K562 (cell line): Measurements from ENCODE around the gene SERPINH1. TPM values are rescaled to one million over a fixed set of nuclear protein-coding genes. Genes with fewer than 3 reads are reported as not detected.

ENCODE experiments used
- BRCA1 ChIP-seq, 2 experiments: fragments of 450-650 bp in 1 of 2; sonication (generic) in 1 of 2; formaldehyde crosslinking in 1 of 2; IDR thresholded peaks; 2 replicates each; pipeline versions ENCODE4 v1.5.0 to v1.6.1; 2017 to 2020; ENCODE audit warnings: mild to moderate bottlenecking in 1 of 2, missing genetic modification reagents in 1 of 2
- DPF2 ChIP-seq: fragments of 450-650 bp; IDR thresholded peaks from 2 replicates; pipeline ENCODE4 v1.6.1; 2016
- ELF1 ChIP-seq: fragments of 200-800 bp; sonication (Bioruptor generic); IDR thresholded peaks from 2 replicates; pipeline ENCODE4 v1.6.1; 2016; ENCODE audit warnings: missing genetic modification characterization, missing compliant biosample characterization
- ERF ChIP-seq: fragments of 450-650 bp; formaldehyde crosslinking; IDR thresholded peaks from 2 replicates; pipeline ENCODE4 v1.4.0; 2020; ENCODE audit warnings: mild to moderate bottlenecking, mixed read lengths
- FOXJ2 ChIP-seq: fragments of 200-800 bp; sonication (Bioruptor generic); IDR thresholded peaks from 2 replicates; pipeline ENCODE4 v1.6.1; 2016; ENCODE audit warnings: missing genetic modification characterization, missing compliant biosample characterization
- GATAD2B ChIP-seq: fragments of 450-650 bp; IDR thresholded peaks from 2 replicates; pipeline ENCODE4 v1.6.1; 2017; ENCODE audit warnings: mild to moderate bottlenecking, borderline replicate concordance
- HMGN3 ChIP-seq: IDR thresholded peaks from 2 replicates; pipeline ENCODE4 v1.6.1; 2011; ENCODE audit warnings: borderline replicate concordance, low read depth, mild to moderate bottlenecking, mixed read lengths, low read length; ENCODE audit not compliant: insufficient read length; ENCODE audit errors: extremely low read depth
- KAT8 ChIP-seq: fragments of 450-650 bp; IDR thresholded peaks from 2 replicates; pipeline ENCODE4 v1.6.1; 2016; ENCODE audit warnings: low read depth, mild to moderate bottlenecking
- LCOR ChIP-seq: sonication (generic); formaldehyde crosslinking; IDR thresholded peaks from 2 replicates; pipeline ENCODE4 v1.8.0; 2022; ENCODE audit warnings: mild to moderate bottlenecking, missing genetic modification reagents
- MAFK ChIP-seq: IDR thresholded peaks from 2 replicates; pipeline ENCODE4 v1.6.1; 2011; ENCODE audit warnings: low read length, improper control_type of control experiment
- PHTF2 ChIP-seq: fragments of 250-450 bp; sonication (Bioruptor Pico); IDR thresholded peaks from 2 replicates; pipeline ENCODE4 v1.5.0; 2021; ENCODE audit warnings: mild to moderate bottlenecking
- PYGO2 ChIP-seq: fragments of 450-650 bp; IDR thresholded peaks from 2 replicates; pipeline ENCODE4 v1.6.1; 2016; ENCODE audit warnings: mild to moderate bottlenecking, missing genetic modification characterization, moderate library complexity, missing compliant biosample characterization
- SIX5 ChIP-seq, 2 experiments: IDR thresholded peaks; 2 replicates each; pipeline ENCODE4 v1.6.1; 2011; ENCODE audit warnings: low read length in 2 of 2, borderline replicate concordance in 1 of 2, low read depth in 1 of 2, mild to moderate bottlenecking in 1 of 2, moderate library complexity in 1 of 2; ENCODE audit not compliant: insufficient read depth in 1 of 2
- SMC3 ChIP-seq: conservative IDR thresholded peaks from 2 replicates; pipeline ENCODE4 v1.6.1; 2011; ENCODE audit warnings: low read depth, low read length, improper control_type of control experiment; ENCODE audit not compliant: insufficient read depth
- SREBF2 ChIP-seq: sonication (generic); formaldehyde crosslinking; IDR thresholded peaks from 2 replicates; pipeline ENCODE4 v1.4.0; 2020; ENCODE audit warnings: mild to moderate bottlenecking, missing genetic modification reagents
- TAF9B ChIP-seq: fragments of 450-650 bp; IDR thresholded peaks from 2 replicates; pipeline ENCODE4 v1.6.1; 2018; ENCODE audit warnings: mild to moderate bottlenecking; ENCODE audit not compliant: partially characterized antibody
- TAL1 ChIP-seq: fragments of 450-650 bp; IDR thresholded peaks from 2 replicates; pipeline ENCODE4 v1.6.1; 2016; ENCODE audit warnings: mild to moderate bottlenecking
- TEAD4 ChIP-seq, 2 experiments: sonication (generic) in 1 of 2; formaldehyde crosslinking in 1 of 2; IDR thresholded peaks; 2 replicates each; pipeline versions ENCODE4 v1.6.1 to v1.8.0; 2012 to 2022; ENCODE audit warnings: borderline replicate concordance in 1 of 2, inconsistent platforms in 1 of 2, low read length in 1 of 2, mild to moderate bottlenecking in 1 of 2, missing genetic modification reagents in 1 of 2
- TRIM24 ChIP-seq, 2 experiments: fragments of 450-650 bp; IDR thresholded peaks; 2 replicates each; pipeline ENCODE4 v1.6.1; 2016
- ZFP30 ChIP-seq: fragments of 250-450 bp; sonication (Bioruptor Pico); IDR thresholded peaks from 2 replicates; pipeline ENCODE4 v1.8.0; 2022; ENCODE audit warnings: moderate library complexity, mild to moderate bottlenecking, inconsistent platforms, borderline replicate concordance
- ZNF224 ChIP-seq: sonication (generic); formaldehyde crosslinking; IDR thresholded peaks from 2 replicates; pipeline ENCODE4 v1.8.0; 2022; ENCODE audit warnings: mild to moderate bottlenecking, missing genetic modification reagents
- ZNF24 ChIP-seq: fragments of 450-650 bp; IDR thresholded peaks from 2 replicates; pipeline ENCODE4 v1.6.1; 2016
- polyA plus RNA-seq, 8 experiments: library from polyadenylated mRNA; depleted of rRNA in 4 of 8; stranded (reverse) in 5 of 8; unstranded in 3 of 8; fragments of >200 nt; fragmentation: Nextera tagmentation in 2 of 8; fragmentation: Illumina TruSeq in 1 of 8; extraction: Ambion mirVana in 2 of 8; extraction: Trizol in 1 of 8; gene quantifications; 2 replicates each; pipeline versions ENCODE4 v1.2.1 to v1.2.3, GENCODE V29; 2011 to 2014; ENCODE audit warnings: inconsistent platforms in 1 of 8, missing spikeins in 1 of 8
- total RNA-seq, 7 experiments: library from RNA; depleted of rRNA in 6 of 7; stranded (reverse); fragments of >200 nt in 6 of 7; fragmentation: Illumina TruSeq in 2 of 7; extraction: Trizol in 2 of 7; gene quantifications; 2 replicates each; pipeline versions ENCODE4 v1.2.1 to v1.2.3, GENCODE V29; 2011 to 2021; ENCODE audit warnings: low replicate concordance in 1 of 7
- TF ChIP-seq, protein P1 (sequence below): fragments of 200-800 bp; sonication (Bioruptor generic); IDR thresholded peaks from 2 replicates; pipeline ENCODE4 v1.6.1; 2017; ENCODE audit warnings: missing genetic modification characterization, missing compliant biosample characterization
- TF ChIP-seq, protein P2 (sequence below): sonication (generic); formaldehyde crosslinking; IDR thresholded peaks from 2 replicates; pipeline ENCODE4 v1.8.1; 2023; ENCODE audit warnings: mild to moderate bottlenecking, missing genetic modification reagents
- TF ChIP-seq, protein P3 (sequence below): fragments of 200-800 bp; sonication (Bioruptor generic); IDR thresholded peaks from 2 replicates; pipeline ENCODE4 v1.6.1; 2017; ENCODE audit warnings: missing genetic modification characterization, missing compliant biosample characterization
- TF ChIP-seq, protein P4 (sequence below): fragments of 250-450 bp; sonication (Bioruptor Pico); IDR thresholded peaks from 2 replicates; pipeline ENCODE4 v1.8.0; 2022; ENCODE audit warnings: moderate library complexity, mild to moderate bottlenecking, inconsistent platforms

The SERPINH1 gene
- total and polyA plus RNA-seq, 9 of the 15 experiments (the other 6 are each of a cell fraction or from before 2014, with no cell fraction given) = 2.8 to 106 (median 67.9) TPM

DNA sequence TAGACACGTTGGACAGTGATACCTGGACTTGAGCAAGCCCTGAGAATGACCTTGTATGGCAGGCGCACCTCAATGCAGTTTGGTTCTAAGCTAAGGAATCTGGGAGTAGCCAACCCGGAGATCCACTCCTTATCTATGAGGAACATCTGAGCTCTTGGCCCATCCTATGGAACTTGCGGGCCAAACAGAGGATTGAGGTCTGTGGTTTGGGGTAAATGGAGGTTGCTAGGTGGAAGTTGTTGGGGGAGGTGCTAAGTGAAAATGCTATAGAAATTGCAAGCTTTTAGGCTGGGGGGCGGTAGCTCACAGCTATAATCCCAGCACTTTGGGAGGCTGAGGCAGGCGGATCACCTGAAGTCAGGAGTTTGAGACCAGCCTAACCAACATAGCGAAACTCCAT, 45.2 kb upstream of the SERPINH1 start (continued):
- TF ChIP-seq SIX5 (IDR thresholded peaks at IDR 0.05; ENCODE audit: borderline replicate concordance in 1 of 2, insufficient read depth in 1 of 2, low read depth in 1 of 2, low read length in 2 of 2) (no peak), ZNF224 (CRISPR knock-in tag) (no peak), TAF9B (no peak), ZNF24 (no peak), ZFP30 (CRISPR knock-in tag) (peak; percentile 73; the same call in 1 of the 2 replicates), TEAD4 (IDR thresholded peaks at IDR 0.05; ENCODE audit: low read length) (peak; percentile 56; the same call in 1 of the 2 replicates), TEAD4 (CRISPR knock-in tag; IDR thresholded peaks at IDR 0.05; ENCODE audit: borderline replicate concordance) (no peak), FOXJ2 (tag) (0 out of 2 replicates have a peak, but pooled peaks have one; percentile 43), HMGN3 (no peak), LCOR (CRISPR knock-in tag) (0 out of 2 replicates have a peak, but pooled peaks have one; percentile 42), KAT8 (no peak), DPF2 (peak; percentile 16; the same call in 1 of the 2 replicates), ELF1 (tag) (no peak), MAFK (no peak), BRCA1 (IDR thresholded peaks at IDR 0.05) (no peak), BRCA1 (CRISPR knock-in tag; IDR thresholded peaks at IDR 0.05) (no peak), GATAD2B (no peak), PYGO2 (tag) (no peak), ERF (CRISPR knock-in tag) (no peak), SREBF2 (CRISPR knock-in tag) (no peak), SMC3 (no peak), TRIM24 (IDR thresholded peaks at IDR 0.05) (0 out of 4 replicates have a peak, but pooled peaks of 1 of the 2 experiments have one; percentile 15), TAL1 (peak; percentile 54; the same call in 1 of the 2 replicates), PHTF2 (no peak)
- TF ChIP-seq, protein P1, sequence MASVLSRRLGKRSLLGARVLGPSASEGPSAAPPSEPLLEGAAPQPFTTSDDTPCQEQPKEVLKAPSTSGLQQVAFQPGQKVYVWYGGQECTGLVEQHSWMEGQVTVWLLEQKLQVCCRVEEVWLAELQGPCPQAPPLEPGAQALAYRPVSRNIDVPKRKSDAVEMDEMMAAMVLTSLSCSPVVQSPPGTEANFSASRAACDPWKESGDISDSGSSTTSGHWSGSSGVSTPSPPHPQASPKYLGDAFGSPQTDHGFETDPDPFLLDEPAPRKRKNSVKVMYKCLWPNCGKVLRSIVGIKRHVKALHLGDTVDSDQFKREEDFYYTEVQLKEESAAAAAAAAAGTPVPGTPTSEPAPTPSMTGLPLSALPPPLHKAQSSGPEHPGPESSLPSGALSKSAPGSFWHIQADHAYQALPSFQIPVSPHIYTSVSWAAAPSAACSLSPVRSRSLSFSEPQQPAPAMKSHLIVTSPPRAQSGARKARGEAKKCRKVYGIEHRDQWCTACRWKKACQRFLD (CRISPR knock-in tag) = no peak
- TF ChIP-seq, protein P2, sequence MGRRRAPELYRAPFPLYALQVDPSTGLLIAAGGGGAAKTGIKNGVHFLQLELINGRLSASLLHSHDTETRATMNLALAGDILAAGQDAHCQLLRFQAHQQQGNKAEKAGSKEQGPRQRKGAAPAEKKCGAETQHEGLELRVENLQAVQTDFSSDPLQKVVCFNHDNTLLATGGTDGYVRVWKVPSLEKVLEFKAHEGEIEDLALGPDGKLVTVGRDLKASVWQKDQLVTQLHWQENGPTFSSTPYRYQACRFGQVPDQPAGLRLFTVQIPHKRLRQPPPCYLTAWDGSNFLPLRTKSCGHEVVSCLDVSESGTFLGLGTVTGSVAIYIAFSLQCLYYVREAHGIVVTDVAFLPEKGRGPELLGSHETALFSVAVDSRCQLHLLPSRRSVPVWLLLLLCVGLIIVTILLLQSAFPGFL (CRISPR knock-in tag) = no peak
- TF ChIP-seq, protein P3, sequence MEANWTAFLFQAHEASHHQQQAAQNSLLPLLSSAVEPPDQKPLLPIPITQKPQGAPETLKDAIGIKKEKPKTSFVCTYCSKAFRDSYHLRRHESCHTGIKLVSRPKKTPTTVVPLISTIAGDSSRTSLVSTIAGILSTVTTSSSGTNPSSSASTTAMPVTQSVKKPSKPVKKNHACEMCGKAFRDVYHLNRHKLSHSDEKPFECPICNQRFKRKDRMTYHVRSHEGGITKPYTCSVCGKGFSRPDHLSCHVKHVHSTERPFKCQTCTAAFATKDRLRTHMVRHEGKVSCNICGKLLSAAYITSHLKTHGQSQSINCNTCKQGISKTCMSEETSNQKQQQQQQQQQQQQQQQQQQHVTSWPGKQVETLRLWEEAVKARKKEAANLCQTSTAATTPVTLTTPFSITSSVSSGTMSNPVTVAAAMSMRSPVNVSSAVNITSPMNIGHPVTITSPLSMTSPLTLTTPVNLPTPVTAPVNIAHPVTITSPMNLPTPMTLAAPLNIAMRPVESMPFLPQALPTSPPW (CRISPR knock-in tag) = 0 out of 2 replicates have a peak, but pooled peaks have one; percentile 15
- TF ChIP-seq, protein P4, sequence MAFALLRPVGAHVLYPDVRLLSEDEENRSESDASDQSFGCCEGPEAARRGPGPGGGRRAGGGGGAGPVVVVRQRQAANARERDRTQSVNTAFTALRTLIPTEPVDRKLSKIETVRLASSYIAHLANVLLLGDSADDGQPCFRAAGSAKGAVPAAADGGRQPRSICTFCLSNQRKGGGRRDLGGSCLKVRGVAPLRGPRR = no peak
